ENCODE results near the gene DUSP15.

- TF ChIP-seq, protein P1, sequence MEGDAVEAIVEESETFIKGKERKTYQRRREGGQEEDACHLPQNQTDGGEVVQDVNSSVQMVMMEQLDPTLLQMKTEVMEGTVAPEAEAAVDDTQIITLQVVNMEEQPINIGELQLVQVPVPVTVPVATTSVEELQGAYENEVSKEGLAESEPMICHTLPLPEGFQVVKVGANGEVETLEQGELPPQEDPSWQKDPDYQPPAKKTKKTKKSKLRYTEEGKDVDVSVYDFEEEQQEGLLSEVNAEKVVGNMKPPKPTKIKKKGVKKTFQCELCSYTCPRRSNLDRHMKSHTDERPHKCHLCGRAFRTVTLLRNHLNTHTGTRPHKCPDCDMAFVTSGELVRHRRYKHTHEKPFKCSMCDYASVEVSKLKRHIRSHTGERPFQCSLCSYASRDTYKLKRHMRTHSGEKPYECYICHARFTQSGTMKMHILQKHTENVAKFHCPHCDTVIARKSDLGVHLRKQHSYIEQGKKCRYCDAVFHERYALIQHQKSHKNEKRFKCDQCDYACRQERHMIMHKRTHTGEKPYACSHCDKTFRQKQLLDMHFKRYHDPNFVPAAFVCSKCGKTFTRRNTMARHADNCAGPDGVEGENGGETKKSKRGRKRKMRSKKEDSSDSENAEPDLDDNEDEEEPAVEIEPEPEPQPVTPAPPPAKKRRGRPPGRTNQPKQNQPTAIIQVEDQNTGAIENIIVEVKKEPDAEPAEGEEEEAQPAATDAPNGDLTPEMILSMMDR (IDR thresholded peaks at IDR 0.05) = no peak
- no peak for TF ChIP-seq POLR2A (IDR thresholded peaks at IDR 0.05)
Measured at GRCh38 chr20:31835554-31835953, 34.8 kb downstream of the DUSP15 start.

All from Peyer's patch (tissue), 4 donors.